Epidermal melanocyte (primary cell): ENCODE data around the gene LAMP2.

Source experiments
- DNase-seq: peaks from one replicate; pipeline ENCODE4 v3.0.0; 2011; ENCODE audit warnings: low spot score; ENCODE audit not compliant: insufficient read length

LAMP2 gene

GRCh38 chrX:120457766-120458180 lies 11.3 kb downstream of the LAMP2 start:
- no peak for DNase-seq

- DNase-seq: no peak
These were observed 12.1 kb downstream of the LAMP2 start for GRCh38 chrX:120456973-120457372.

GRCh38 chrX:120453985-120454384 lies 15.1 kb downstream of the LAMP2 start:
- DNase-seq: no peak

GRCh38 chrX:120452131-120452530 lies 17.0 kb downstream of the LAMP2 start:
- DNase-seq: no peak

GRCh38 chrX:120450163-120450562 lies 18.9 kb downstream of the LAMP2 start:
- no peak for DNase-seq

GRCh38 chrX:120446498-120446897 lies 22.6 kb downstream of the LAMP2 start:
- DNase-seq: no peak

GRCh38 chrX:120439921-120440320 lies 29.2 kb downstream of the LAMP2 start:
- no peak for DNase-seq

GRCh38 chrX:120429776-120430540 lies 39.1 kb downstream of the LAMP2 start:
- DNase-seq: no peak

- no peak for DNase-seq
These were observed 40.8 kb downstream of the LAMP2 start for GRCh38 chrX:120428309-120428708.

GRCh38 chrX:120426599-120426998 lies 42.5 kb downstream of the LAMP2 start:
- no peak for DNase-seq

GRCh38 chrX:120419463-120419862 lies 49.6 kb downstream of the LAMP2 start:
- no peak for DNase-seq

GRCh38 chrX:120408168-120408567 lies 60.9 kb downstream of the LAMP2 start:
- DNase-seq: no peak

- DNase-seq: no peak
These were observed 62.5 kb downstream of the LAMP2 start for GRCh38 chrX:120406638-120407037.

GRCh38 chrX:120402369-120402768 lies 66.7 kb downstream of the LAMP2 start:
- DNase-seq: no peak

GRCh38 chrX:120401301-120401700 lies 67.8 kb downstream of the LAMP2 start:
- no peak for DNase-seq

GRCh38 chrX:120380699-120381098 lies 88.4 kb downstream of the LAMP2 start:
- DNase-seq: no peak

- no peak for DNase-seq
These were observed 89.0 kb downstream of the LAMP2 start for GRCh38 chrX:120379937-120380681.

- DNase-seq: no peak
These were observed 90.5 kb downstream of the LAMP2 start for GRCh38 chrX:120378570-120378969.
